GM23248 (cell line): ENCODE data around the gene KIR3DL3.

Experiments
- EZH2 ChIP-seq: fragments of 200-600 bp; sonication (generic); IDR thresholded peaks from 2 replicates; pipeline ENCODE4 v1.6.1; 2018; ENCODE audit warnings: antibody characterized with exemption, mild to moderate bottlenecking; ENCODE audit not compliant: insufficient read depth, poor library complexity, severe bottlenecking
- EZH2phosphoT487 ChIP-seq: fragments of 200-600 bp; sonication (generic); IDR thresholded peaks from 2 replicates; pipeline ENCODE4 v1.6.1; 2018; ENCODE audit warnings: antibody characterized with exemption, moderate library complexity, mild to moderate bottlenecking, low read depth; ENCODE audit not compliant: insufficient read depth

DNA sequence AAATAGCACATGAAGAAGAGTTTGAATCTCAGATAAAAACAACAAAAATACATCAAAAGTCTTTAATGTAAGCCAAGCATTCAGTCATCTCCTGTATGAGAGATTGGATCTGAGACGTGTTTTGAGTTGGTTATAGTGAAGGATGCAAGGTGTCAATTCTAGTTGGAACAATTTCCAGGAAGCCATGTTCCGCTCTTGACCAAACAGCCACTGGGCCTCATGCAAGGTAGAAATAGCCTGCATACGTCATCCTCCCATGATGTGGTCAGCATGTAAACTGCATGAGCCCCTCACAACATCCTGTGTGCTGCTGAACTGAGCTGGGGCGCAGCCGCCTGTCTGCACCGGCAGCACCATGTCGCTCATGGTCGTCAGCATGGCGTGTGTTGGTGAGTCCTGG is at the start of gene KIR3DL3:
- TF ChIP-seq EZH2phosphoT487: no peak
- TF ChIP-seq EZH2: no peak
